Activated CD4-positive, alpha-beta T cell treated with anti-CD3 and anti-CD28 coated beads for 1 hour (primary cell): ENCODE measurements around the gene FOXP1.

ENCODE experiments used
- DNase-seq: peaks from one replicate; pipeline ENCODE4 v3.0.0-alpha.2; 2020

The FOXP1 gene

DNA sequence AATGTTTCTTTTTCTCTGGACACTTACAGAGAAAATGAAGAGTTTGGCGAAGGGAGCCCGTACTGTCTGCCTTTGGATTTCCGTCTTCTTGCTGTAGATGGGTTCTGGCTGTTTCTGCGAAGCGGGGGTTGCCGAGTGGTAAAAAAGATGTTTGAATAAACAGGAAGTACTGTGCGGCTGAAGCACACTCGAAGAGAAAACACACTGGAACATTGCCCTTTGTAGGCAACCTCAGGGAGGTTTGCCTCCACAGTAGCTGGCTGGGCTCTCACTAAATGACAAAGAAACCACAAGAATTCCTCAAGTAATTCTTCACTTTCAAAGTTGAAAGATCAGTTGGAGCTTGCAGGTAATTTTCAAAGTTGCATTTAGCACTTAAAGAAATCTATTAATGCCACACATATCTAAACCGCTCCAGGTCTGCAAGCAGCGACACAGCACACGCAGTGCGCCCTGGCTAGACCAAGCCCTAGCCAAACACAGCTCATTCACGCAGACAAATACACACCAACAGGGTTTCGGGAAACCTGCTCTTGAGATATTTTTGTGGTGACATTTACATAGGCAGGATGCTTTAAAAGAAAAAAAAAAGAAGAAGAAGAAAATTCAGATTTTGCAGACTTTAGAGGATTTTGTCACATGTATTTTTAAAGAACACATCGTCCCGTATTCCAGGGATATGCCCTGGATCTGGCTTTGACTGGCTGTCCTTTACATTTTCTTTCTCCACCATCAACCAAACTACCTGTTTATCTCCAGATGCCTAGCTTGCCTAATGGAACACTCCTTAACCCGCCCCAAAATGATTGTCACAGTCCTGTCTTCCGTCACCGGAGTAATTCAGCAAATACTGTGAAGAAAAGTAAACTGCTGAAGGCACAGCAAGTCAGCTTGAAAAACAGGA lies 452.8 kb downstream of the FOXP1 start:
- peak; percentile 57 for DNase-seq

DNA sequence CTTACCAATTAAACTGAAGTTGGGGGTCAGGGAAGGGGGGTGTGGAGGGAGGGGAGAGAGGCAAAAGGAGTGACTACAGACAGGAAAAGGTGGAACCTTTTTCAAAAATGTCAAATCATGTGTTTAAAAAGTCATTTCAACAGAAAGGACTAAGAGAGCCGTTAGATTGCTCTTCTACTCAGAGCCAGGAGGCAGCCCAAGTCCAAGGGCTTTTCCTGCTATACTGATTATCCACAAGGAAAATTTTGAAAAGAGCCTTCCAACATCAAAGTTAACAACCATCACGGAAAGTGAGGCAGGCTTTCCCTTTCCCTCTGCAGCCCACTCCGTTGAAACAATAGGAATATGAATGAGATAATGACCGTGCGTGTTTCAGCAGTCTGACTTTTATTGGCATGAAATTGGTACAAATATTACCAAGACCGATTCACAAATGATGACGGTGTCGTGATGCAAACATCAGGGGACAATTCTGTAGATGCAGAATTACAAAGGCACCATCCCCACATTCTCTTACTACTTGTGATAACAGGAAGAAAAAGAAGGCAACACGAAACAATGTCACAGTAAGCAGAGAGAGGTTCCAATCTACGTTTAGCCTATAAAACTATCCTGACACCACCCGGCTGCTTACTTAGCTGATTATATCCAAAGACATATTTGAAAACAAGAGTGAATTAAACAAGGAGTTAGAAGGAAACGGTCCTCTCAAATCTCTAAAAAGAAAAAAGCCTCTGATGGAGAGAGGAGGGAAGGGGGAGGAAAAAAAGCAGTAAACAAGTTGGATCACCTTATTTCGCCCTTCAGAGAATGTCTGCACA lies 453.7 kb downstream of the FOXP1 start:
- DNase-seq = no peak

DNA sequence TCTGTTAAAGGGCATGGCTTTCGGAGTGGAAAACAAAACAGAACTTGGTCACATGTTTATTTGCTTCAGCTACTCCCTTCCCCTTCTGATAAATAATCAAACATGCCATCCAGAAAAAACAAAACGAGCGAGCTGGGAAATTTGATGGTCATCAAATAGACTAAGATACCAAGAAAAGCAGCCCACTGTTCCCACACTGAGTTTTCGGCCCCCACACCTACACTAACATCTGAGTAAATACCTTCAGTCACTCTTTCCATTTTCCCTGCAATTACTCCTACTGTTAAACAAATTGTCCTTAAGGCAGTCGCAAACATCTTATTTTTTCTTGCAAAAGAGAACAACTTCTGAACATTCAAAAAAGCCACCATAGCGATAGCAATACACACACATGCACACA lies 454.6 kb downstream of the FOXP1 start:
- DNase-seq = no peak

DNA sequence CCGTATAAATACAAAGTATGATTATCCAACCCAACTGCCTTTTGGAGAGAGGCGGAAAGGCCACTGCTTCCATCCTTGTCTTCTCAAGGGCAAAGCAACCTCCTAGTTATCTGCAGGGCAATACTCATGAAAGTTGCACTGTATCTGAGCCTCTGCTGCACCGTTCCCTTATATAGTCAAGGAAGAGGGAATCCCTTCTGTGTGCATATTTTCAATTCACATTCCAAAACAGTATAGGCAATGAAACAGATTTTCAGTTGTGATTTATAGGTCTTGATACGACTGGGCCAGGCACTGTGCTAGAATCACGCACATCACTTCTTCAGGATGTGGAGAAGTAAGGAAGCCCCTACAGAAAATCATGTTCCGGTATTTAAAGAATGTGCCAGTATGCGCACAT lies 455.7 kb downstream of the FOXP1 start:
- DNase-seq = no peak

DNA sequence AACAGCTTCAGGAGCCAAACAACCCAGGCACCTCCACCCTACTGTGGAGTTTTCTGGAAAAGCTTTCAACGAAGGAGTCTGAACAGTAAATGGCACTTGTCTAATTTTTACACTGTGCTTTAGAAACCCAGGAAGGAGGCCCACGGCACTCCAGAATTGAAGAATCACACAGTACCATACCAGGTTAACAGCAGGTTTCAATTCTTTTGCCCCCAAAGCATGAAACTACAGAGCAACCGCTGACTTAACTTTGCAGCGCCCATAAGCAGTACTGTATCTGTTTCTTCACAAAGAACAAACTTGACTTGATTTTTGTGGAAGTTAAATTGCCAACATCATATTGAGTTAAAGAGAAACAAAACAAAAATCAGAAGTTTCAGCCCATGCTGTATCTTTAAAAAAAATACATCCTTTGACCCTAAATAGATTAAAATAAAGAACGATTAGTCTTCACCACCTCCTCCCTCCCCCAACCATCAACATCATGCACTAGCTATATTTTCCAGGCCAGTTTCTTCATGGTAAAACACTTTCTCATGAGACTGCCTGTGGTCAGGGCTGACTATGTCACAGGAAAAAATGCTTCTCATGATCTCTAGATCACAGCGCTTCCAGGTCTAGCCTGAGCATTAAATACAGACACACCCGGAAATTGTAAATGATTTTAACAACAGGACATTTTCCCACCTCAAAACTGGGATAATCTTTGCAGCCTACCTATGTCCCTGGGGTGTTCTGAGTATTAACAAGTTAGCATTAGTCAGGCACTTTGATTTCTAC lies 456.3 kb downstream of the FOXP1 start:
- peak; percentile 30 for DNase-seq

DNA sequence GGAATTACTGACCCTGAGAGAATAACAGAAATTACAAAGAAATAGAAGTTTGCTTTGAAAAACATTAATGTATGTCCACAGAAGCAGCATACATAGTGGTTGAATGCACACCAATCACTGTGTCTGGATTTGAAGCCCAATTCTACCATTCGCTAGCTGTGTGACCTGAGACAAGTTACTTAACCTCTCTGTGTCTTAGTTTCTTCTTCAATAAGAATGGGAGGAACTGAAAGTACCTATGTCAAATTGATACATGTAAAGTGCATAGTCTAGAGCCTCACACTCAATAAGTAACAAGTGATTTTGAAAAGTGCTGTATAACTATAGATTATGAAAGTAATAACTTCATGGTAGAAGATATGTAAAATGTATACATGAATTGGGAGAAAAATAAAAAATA lies 457.8 kb downstream of the FOXP1 start:
- no peak for DNase-seq

DNA sequence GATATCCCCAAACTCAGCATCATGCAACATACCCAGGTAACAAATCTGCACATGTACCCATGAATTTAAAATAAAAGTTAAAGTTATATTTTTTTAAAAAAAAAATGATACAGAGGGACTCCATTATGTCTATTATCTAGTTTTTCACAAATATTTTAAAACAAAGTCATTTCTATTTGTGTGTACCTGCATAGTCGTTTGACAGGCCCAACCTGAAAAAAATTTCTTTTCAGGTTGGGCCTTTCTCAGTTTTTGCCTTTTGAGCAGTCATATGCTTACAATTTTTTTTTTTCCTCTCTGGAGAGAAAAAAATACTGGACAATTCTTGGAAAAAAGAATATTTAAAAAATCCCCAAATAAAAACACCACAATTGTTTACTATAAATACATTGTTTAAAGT lies 459.5 kb downstream of the FOXP1 start:
- no peak for DNase-seq

DNA sequence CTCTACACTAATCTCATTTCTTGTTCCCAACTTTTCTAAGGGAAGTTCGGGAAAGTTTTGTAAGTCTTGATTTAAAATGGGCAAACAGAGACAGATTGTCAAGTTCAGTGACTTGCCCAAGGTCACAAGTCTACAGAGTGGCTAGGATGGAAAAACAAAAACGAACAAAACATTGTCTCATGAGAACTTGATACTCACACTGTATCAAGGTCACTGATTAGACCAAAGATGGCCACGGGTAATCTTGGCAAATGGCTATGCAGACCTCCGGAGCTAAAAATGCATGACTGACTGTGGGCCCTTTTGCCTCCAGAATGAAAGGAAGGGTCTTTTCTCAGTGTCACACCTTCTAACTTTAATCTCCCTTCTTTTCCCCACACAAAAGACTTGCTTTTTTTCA lies 460.9 kb downstream of the FOXP1 start:
- DNase-seq = no peak

DNA sequence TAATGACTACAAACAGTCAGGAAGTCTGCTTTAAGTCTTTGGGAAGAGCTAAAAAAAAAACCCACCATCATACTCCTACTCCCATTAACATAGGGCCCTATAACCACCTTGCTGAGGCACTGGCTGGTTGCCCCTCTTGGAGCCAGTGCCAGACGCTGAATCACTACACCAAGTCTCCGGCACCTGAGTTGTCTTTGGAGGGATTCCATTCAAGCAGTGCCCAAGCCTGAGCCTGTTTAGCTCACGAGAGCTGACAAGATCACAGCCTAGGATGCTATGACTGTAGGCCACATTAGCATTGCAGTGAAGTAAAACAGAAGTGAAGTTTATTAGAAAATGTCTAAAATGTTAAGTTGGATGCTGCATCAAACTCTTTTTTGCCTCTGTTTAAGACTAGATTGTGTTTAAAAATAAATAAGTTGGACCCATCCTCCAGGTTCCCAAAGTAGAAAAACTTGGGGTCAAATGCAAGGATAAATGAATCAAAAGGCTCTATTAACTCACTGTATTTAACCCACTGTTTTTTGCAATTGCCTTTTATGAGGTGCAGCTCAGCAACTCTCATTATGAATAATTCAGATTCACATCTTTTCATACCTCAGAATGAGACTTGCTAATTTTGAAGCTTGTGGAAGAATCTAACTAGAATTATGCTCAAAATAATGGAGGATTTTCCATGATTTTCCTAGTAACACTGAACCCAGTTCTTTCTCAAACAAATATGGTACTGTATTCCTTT lies 461.9 kb downstream of the FOXP1 start:
- no peak for DNase-seq

DNA sequence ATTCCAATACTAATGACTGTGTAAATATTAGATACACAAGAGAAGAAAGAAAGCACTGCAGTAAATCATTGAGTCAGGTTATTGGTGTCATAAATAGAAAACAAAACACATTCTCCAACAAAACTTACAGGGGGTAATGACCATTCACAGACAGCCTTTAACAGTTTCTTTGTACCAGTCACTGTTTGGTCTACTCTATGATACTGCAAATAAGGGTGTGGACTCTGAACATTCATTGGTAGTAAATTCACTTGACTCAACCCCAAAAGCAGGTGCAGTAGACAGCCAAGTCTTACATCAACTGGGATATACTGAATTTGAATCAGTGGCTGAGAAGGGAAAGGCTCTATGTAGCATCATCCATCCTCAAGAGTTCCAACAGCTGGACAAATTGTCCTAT lies 463.5 kb downstream of the FOXP1 start:
- no peak for DNase-seq

DNA sequence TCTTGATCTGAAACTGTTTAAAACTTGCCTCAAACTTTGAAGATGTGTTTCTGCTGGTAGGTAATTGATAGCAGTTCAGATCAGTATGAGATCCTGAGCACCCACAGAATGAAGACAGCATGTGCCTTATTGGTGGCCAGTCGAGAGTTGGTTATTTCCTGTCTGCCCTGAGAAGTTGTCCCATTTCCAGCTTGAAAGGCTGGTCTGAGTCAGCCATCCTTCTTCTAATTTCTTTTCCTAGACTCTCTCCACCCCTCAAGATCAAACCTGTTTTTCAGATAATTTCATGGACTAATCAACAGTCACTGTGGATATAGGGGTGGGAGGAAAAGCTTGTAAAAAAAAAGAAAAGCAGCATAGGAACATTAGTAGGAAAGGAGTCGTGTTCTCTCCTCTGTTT lies 464.4 kb downstream of the FOXP1 start:
- DNase-seq = no peak

DNA sequence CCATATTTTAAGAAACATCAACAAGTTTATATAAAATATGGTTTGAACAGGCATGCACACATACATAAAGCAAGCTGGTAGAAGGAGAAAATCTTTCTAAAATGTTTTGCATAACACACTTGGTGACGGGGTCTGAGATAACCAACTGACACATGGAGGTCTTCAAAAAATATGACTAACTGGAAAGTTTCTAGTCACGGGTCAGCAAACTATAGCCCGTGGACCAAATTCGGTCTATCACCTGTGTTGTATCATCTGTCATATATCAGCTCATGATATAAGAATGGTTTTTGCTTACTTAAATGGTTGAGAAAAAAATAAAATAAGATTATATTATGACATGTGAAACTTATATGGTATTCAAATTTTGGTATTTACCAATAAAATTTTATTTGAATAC lies 465.1 kb downstream of the FOXP1 start:
- no peak for DNase-seq

DNA sequence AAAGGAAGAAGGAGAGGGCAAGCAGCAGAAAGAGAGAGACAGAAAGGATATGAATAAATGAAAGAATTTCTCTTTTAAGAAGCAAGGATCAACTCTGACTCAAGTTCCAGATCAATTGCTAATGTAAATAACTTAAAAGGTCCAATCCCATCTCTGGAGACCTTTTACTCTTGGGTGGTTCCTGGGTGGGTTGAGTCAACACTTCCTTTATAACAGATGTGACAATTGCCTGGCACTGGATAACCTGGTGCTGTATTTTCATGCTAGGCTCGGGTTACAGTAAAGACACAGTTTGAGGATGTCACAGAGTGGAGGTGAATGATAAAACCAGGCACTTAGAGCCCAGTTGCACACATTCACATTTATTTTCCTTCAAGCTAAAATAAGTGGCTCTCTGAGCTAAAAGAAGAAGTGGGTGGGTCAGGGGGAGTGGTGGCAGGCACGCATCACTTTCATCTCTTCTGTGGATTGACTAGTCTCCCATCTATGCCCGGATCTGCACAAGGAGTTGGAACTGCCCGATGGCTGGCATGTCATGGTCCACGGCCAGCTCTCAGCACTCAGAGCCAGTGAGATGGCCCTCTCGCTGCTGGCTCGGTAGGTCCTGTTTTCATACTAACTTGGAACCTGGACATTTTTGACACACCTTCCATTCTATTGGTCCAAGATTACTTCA lies 465.8 kb downstream of the FOXP1 start:
- DNase-seq = no peak

DNA sequence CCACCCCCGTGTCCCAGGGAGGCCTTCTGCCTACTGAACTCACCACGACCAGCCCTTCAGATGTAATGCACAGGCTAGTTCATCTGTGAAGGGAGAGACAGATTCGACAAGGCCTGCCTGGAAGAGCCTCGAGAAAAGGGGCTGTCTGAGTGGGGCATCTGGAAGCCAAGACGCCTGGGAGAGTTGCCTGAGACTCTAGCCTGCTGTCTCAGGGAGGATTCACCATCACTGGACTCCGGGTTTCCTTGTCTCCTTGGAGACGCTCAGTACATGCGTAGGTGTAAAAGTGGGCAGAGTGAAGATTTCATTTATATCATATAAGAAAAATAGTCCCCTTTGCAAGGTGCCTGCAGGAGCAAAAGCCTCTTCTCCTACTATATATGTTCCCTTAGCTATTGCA lies 468.9 kb downstream of the FOXP1 start:
- DNase-seq = no peak

DNA sequence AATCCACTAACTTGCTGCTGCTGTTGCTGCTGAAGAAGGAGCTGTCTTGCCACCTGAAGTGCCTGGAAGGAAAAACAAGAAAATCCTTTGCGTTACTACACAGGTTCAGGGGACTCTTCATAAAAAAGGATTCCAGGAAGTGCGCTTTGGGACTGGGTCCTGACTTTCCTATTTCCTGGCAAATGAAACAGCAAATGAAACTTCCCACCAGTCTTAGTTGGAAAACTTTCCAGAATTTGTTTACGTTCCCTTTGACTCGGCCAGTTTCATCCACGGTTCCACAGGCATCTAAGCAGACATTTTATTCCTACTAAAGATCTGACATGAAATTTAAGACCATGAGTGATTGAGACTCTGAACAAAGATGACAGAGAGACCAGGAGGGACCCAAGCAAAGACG lies 471.0 kb downstream of the FOXP1 start:
- no peak for DNase-seq

DNA sequence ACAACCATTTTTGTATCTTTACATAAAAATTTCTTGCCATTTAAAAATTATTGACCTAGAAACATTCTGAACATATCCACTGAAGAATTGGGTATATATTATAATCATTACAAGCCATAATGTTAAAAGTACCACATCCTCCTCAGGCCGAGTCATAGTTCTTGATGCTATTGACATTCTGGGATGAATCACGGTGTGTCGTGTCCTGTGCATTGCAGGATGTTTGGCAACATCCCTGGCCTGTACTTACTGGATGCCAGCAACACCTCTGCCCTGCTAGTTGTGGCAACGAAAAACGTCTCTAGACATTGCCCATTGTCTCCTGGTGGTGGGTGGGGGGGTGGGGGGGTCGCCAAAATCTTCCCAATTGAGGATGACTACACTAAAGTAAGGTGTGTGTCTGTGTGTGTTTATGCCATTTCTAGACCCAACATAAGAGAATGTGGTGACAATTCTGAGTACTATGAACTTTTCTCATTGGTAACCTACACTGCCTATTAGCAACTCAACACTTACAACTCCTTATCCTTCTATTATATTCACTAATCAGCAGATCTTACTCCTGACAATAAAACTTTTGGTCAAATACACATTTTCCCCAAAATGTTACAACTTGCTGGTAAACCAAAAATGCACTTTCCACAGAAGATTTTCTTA lies 471.6 kb downstream of the FOXP1 start:
- no peak for DNase-seq

DNA sequence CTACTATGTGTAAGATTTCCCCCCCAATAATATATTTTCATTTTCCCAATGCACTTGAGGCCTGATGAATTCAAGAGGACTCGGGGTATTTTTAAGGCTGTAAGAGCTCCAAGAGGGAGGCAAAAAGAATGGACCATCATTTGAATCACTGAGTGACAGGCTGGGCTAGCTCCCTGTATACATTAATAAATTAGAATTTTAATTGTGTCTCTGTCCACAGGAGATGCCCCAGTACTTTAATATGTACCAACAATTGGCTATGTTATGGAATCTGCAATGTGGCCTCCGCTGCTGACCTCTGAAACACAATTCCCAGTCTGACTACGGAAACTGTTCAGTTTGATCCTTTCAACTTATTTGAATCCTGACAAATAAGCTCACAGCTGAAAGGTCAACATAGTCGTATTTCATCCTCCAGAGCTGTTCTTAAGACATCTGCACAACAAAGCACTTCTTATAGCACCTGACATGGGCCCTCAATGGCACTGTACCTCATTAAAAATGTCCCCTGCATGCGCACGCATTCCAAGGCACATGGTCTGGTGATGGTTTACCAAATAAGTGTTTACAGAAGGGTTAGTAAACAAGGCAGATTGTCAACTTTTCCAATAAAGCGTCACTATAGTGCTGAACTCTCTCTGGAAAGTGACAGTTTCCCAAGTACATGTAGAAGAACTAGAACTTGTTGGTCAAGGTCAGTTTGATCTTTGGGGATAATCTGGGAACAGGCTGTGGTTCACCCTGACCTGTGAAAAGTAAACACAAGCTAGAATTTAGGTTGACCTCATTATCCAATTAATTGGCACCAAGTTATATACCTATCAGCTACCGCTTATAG lies 472.9 kb downstream of the FOXP1 start:
- no peak for DNase-seq

DNA sequence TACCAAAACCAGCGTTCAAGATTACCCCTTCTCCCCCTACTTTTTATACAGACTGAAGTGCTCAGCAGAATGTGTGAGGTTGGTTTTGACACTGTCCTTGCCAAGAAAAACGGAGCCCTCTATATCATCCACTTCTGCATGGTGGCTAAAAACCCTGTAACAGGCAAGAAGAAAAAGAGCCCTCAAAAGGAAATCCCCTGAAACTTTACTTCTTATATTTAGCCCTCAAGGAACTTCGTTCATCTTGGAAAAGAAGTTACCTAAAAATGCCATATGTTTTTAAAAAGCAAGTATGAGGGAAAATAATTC lies 473.6 kb downstream of the FOXP1 start:
- DNase-seq = no peak

DNA sequence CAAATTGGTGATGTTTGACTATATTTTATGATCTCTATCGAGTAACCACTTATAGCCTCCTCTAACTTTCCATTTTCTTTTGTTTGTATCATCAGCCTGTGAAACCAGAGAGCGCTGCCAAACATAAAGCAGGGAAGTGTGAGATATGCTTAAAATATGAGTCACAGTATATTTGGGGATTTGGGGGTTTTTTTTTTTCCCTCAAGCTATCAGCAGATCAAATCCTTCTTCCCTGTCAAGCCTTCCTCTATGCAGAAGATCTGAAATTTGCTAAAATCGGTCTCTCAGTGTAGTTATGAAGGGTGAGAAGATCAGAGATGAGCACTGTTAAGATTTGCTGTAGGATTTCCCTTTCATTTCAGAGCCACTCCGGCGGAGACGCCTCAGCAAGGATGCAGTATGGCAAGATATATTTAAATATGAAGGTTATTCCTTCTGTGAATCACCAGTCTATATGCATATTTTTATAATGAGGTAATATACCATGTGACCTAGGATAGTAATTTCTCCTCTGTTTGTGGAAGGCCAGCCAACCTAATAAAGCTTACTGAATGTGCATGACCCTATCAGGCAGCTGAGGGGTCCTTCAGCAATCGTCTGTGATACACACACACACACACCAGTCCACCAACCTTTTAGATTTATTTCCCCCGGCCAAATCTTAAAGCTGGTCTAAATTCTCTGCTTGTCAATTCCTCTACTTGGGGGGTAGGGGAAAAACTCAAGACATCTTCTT lies 474.1 kb downstream of the FOXP1 start:
- DNase-seq = no peak

DNA sequence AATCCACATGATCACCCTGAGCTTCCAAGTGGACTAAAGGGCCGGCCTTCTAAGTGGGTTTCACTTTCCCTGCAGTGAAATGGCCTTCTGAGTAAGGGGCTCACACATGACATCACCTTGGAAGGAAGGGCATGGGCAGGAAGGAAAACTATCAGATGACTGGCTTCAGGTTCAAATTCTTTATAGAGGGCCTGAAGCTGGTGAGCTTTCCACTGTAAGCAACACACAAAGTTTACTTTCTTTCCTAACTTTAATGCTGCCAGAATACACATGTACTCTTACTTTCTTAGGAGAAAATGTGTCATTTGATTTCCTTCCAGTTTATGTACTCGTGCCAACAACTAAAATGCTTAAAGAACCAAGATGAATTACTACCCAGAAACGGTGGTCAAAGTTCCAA lies 475.6 kb downstream of the FOXP1 start:
- DNase-seq = no peak
